PC-9 (cell line): ENCODE data around the gene PRR3. TPM values are rescaled to one million over a fixed set of nuclear protein-coding genes. Genes with fewer than 3 reads are reported as not detected.

Source experiments
- BruUV-seq: library from RNA; stranded (reverse); fragments of 400-500 nt; replicated peaks from 2 replicates; lab custom pipeline; 2021; lab: Mats Ljungman, UMichigan
- CTCF ChIA-PET: fragments of 300-600 bp; sonication (Branson Sonifier 250); formaldehyde crosslinking; loops from one replicate; lab custom pipeline; 2022; ENCODE audit warnings: antibody characterized with exemption; lab: Charles Lee
- POLR2A ChIA-PET: fragments of 300-600 bp; sonication (Branson Sonifier 250); formaldehyde crosslinking; loops from one replicate; lab custom pipeline; 2022; ENCODE audit warnings: antibody characterized with exemption; ENCODE audit not compliant: unreplicated experiment; lab: Charles Lee
- DNase-seq, 2 experiments: peaks; one replicate each; pipeline versions ENCODE4 v3.0.0 to v3.0.0-alpha.2; 2015 to 2022; ENCODE audit warnings: mixed read lengths in 1 of 2
- H2AFZ ChIP-seq: fragments of 200-600 bp; sonication (generic); 2 replicates; pipeline ENCODE4 v1.8.1; 2017; ENCODE audit warnings: antibody characterized with exemption
- H3F3A ChIP-seq: fragments of 200-600 bp; sonication (generic); 2 replicates; pipeline ENCODE4 v1.8.1; 2017; ENCODE audit warnings: antibody characterized with exemption, mild to moderate bottlenecking, low read depth; ENCODE audit not compliant: insufficient read depth
- H3K27ac ChIP-seq: fragments of 200-600 bp; sonication (generic); 2 replicates; pipeline ENCODE4 v1.6.1; 2016; ENCODE audit warnings: mixed run types
- H3K27me3 ChIP-seq: fragments of 200-600 bp; sonication (generic); 2 replicates; pipeline ENCODE4 v1.6.1; 2016; ENCODE audit warnings: low read depth, mixed run types; ENCODE audit not compliant: insufficient read depth
- H3K36me3 ChIP-seq: fragments of 200-600 bp; sonication (generic); 2 replicates; pipeline ENCODE4 v1.6.1; 2016; ENCODE audit warnings: low read depth, mixed run types
- H3K4me1 ChIP-seq: fragments of 200-600 bp; sonication (generic); replicated peaks from 2 replicates; pipeline ENCODE4 v1.6.1; 2016; ENCODE audit warnings: mixed run types; ENCODE audit not compliant: insufficient read depth
- H3K4me2 ChIP-seq: fragments of 200-600 bp; sonication (generic); 2 replicates; pipeline ENCODE4 v1.6.1; 2017; ENCODE audit warnings: mixed run types
- H3K4me3 ChIP-seq: fragments of 200-600 bp; sonication (generic); 2 replicates; pipeline ENCODE4 v1.6.1; 2016; ENCODE audit warnings: mixed run types
- H3K79me2 ChIP-seq: fragments of 200-600 bp; sonication (generic); 2 replicates; pipeline ENCODE4 v1.6.1; 2017; ENCODE audit warnings: low read depth, mixed run types
- H3K9me2 ChIP-seq: fragments of 200-600 bp; sonication (generic); 2 replicates; pipeline ENCODE4 v1.8.1; 2017; ENCODE audit warnings: mild to moderate bottlenecking; ENCODE audit not compliant: insufficient read depth
- H3K9me3 ChIP-seq: fragments of 200-600 bp; sonication (generic); 2 replicates; pipeline ENCODE4 v1.8.1; 2016; ENCODE audit warnings: low read depth; ENCODE audit not compliant: insufficient read depth
- H4K20me1 ChIP-seq: fragments of 200-600 bp; sonication (generic); 2 replicates; pipeline ENCODE4 v1.8.1; 2017; ENCODE audit not compliant: insufficient read depth
- EZH2 ChIP-seq: fragments of 200-600 bp; sonication (generic); IDR thresholded peaks from 2 replicates; pipeline ENCODE4 v1.8.0; 2017; ENCODE audit warnings: antibody characterized with exemption, low read depth
- intact Hi-C: fragments of 100-400 bp; cut with micrococcal nuclease; formaldehyde crosslinking; loops from one replicate; pipeline ENCODE4 v1.10.0; 2022; ENCODE audit not compliant: unreplicated experiment
- microRNA-seq: library from miRNA; unstranded; fragments of <30 nt; microRNA quantifications from one replicate; pipeline ENCODE4 v1.2.0, GENCODE V29; 2021; ENCODE audit warnings: borderline number of aligned reads, borderline replicate concordance
- total RNA-seq: library from RNA; stranded (reverse); gene quantifications from 2 replicates; pipeline ENCODE4 v1.2.3, GENCODE V29; 2021
- TF ChIP-seq, protein P1 (sequence below): fragments of 200-600 bp; sonication (generic); conservative IDR thresholded peaks from 2 replicates; pipeline ENCODE4 v1.6.1; 2017; ENCODE audit warnings: mixed run types, antibody characterized with exemption, mild to moderate bottlenecking, moderate library complexity

Gene PRR3
- total RNA-seq, 1 experiment from 2014 or later = 16.9 TPM

DNA sequence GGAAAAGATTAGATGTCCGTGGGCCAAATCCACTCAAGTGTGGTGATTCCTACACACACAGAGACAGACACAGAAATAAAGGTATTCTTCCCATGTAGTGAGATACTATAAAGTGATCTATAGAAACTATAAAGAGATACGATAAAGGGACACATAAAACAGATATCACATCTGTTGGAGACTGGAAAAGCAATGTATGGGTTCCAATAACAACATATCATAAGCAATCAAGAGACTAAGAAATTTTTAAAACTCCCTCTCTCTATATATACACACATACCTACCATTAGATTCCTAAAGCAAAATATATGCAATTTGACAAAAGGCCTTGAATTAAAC, 54.7 kb downstream of the PRR3 start:
- intact Hi-C loops = no loop called here
- Histone ChIP-seq H3K9me3 (no peaks in the 10 kb centered on the region), H3K79me2 (peaks cover 26% of the 10 kb centered on the region), H3K4me3 (no peak overlapping the region), H3K27me3 (no peaks in the 10 kb centered on the region), H4K20me1 (peaks cover 26% of the 10 kb centered on the region; the same call in 1 of the 2 replicates), H3K9me2 (no peaks in the 10 kb centered on the region), H3K36me3 (peaks cover 32% of the 10 kb centered on the region), H3F3A (peaks cover 69% of the 10 kb centered on the region), H3K4me1 (peaks cover 26% of the 10 kb centered on the region), H3K27ac (no peak overlapping the region), H3K4me2 (no peak overlapping the region), H2AFZ (no peak overlapping the region)
- POLR2A ChIA-PET = interaction anchor here (0.7 kb wide), 4 partner anchors 12 to 277 kb away, joined by 3 to 6 read pairs (median 4); no protein-coding TSS in a partner anchor
- TF ChIP-seq EZH2 = no peak
- TF ChIP-seq, protein P1, sequence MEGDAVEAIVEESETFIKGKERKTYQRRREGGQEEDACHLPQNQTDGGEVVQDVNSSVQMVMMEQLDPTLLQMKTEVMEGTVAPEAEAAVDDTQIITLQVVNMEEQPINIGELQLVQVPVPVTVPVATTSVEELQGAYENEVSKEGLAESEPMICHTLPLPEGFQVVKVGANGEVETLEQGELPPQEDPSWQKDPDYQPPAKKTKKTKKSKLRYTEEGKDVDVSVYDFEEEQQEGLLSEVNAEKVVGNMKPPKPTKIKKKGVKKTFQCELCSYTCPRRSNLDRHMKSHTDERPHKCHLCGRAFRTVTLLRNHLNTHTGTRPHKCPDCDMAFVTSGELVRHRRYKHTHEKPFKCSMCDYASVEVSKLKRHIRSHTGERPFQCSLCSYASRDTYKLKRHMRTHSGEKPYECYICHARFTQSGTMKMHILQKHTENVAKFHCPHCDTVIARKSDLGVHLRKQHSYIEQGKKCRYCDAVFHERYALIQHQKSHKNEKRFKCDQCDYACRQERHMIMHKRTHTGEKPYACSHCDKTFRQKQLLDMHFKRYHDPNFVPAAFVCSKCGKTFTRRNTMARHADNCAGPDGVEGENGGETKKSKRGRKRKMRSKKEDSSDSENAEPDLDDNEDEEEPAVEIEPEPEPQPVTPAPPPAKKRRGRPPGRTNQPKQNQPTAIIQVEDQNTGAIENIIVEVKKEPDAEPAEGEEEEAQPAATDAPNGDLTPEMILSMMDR = no peak
- DNase-seq = no peak
- BruUV-seq = no TSS peak
- CTCF ChIA-PET = interaction anchor here (0.8 to 0.9 kb wide), 2 partner anchors 74 to 130 kb away, joined by 3 to 4 read pairs; no protein-coding TSS in a partner anchor

DNA sequence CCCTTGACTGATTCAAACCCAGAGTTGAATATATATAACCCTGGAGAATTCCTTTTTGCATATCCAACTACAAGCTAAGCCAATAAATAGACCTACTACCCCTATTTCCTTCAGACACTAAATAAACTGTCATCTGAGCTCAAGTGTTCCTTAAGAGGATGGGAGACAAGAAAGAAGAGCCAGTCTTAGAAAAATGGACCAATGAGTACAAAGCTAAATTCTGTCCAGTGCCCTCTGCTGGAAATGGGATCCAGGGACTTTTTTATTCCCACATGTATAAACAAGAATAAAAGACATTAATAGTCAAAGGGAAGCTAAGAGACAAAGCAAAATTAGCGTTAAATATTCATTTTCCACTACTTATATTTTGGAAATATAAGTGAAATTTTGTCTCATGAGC, 55.1 kb downstream of the PRR3 start:
- Histone ChIP-seq H3K27ac (0 out of 2 replicates have a peak overlapping the region, but pooled peaks have one; percentile 86), H3K27me3 (no peaks in the 10 kb centered on the region), H3F3A (peaks cover 67% of the 10 kb centered on the region), H3K9me2 (no peaks in the 10 kb centered on the region), H3K36me3 (peaks cover 31% of the 10 kb centered on the region), H3K4me1 (peaks cover 26% of the 10 kb centered on the region), H2AFZ (no peak overlapping the region), H4K20me1 (peaks cover 26% of the 10 kb centered on the region; the same call in 1 of the 2 replicates), H3K9me3 (no peaks in the 10 kb centered on the region), H3K4me3 (no peak overlapping the region), H3K4me2 (peak overlapping the region; percentile 98), H3K79me2 (peaks cover 28% of the 10 kb centered on the region)
- BruUV-seq = no TSS peak
- TF ChIP-seq EZH2 = no peak
- TF ChIP-seq, protein P1 = no peak; the same call in 1 of the 2 replicates
- ChIA-PET POLR2A (interaction anchor here (0.7 to 1.1 kb wide), 6 partner anchors 12 to 277 kb away, joined by 3 to 6 read pairs (median 4); no protein-coding TSS in a partner anchor), CTCF (interaction anchor here (0.6 to 3.6 kb wide), 4 partner anchors 38 to 130 kb away, joined by 3 to 8 read pairs (median 4); no protein-coding TSS in a partner anchor)
- no peak for DNase-seq
- intact Hi-C loops = no loop called here

DNA sequence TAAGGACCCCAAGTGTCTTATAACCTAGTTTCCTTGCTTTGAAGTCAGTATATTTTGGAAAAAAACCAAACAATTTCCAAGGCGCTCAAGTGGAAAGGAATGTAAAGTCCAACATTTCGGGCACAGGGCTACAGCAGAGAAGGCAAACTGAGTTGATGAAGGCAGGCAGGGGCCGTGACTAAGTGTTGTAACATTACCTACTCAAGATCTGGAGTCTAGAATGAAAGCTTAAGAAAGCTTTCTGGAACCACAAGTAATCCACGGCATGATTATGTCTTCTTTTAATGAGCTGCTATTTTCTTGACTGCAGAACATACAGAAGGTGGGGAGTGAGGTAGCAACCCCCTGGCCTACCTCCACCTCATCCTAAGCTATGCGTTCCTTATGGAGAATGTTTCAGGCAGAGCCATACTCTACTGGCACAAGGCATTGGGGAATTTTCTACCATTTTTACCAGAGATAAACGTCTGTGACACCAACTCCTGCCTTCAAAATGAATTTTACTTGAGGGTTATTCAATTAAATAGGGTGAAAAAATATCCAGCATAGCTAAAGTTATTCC, 55.7 kb downstream of the PRR3 start:
- peaks cover 26% of the 10 kb centered on the region; the same call in 1 of the 2 replicates for H4K20me1 ChIP-seq
- peak in 1 of 2 experiments; percentile 47 for DNase-seq
- H3K4me1 ChIP-seq = peaks cover 26% of the 10 kb centered on the region
- no peak overlapping the region for H3K4me3 ChIP-seq
- ChIA-PET CTCF (interaction anchor here (0.6 to 3.6 kb wide), 5 partner anchors 22 to 131 kb away, joined by 3 to 8 read pairs (median 4); no protein-coding TSS in a partner anchor), POLR2A (interaction anchor here (0.5 to 1.1 kb wide), 8 partner anchors 13 to 481 kb away, joined by 3 to 9 read pairs (median 4); partner anchors contain the start of genes GNL1 and PRR3)
- H3K27ac ChIP-seq = peak overlapping the region; percentile 86; the same call in 1 of the 2 replicates
- H3K4me2 ChIP-seq = peak overlapping the region; percentile 98
- peaks cover 67% of the 10 kb centered on the region for H3F3A ChIP-seq
- BruUV-seq = no TSS peak
- H3K79me2 ChIP-seq = peaks cover 28% of the 10 kb centered on the region
- intact Hi-C loops = no loop called here
- H3K9me3 ChIP-seq = no peaks in the 10 kb centered on the region
- peaks cover 26% of the 10 kb centered on the region for H3K36me3 ChIP-seq
- no peaks in the 10 kb centered on the region for H3K27me3 ChIP-seq
- TF ChIP-seq EZH2 = no peak
- TF ChIP-seq, protein P1 = no peak
- H3K9me2 ChIP-seq = no peaks in the 10 kb centered on the region
- no peak overlapping the region for H2AFZ ChIP-seq

Small RNAs within 50 kb of the gene (microRNA-seq; reads per million reads assigned to microRNA genes)
- gene MIR877 = 230 reads per million, percentile 61 among the genes with 10 or more reads in this experiment

Other genes starting within 250 kb of the PRR3 start
- 12.5 and 14.4 TPM in 2 replicates for gene TRIM39, start 230.4 kb upstream of the PRR3 start, total RNA-seq
- 58.9 and 72.5 TPM in 2 replicates for gene RPP21, start 212.1 kb upstream of the PRR3 start, total RNA-seq
- gene HLA-E, start 67.8 kb upstream of the PRR3 start, total RNA-seq = 125 and 160 TPM in 2 replicates
- gene GNL1, start 806 bp upstream of the PRR3 start, total RNA-seq = 114 and 123 TPM in 2 replicates
- gene ABCF1, start 14.1 kb downstream of the PRR3 start, total RNA-seq = 64.0 and 73.7 TPM in 2 replicates
- 47.6 and 69.5 TPM in 2 replicates for gene PPP1R10, start 59.9 kb downstream of the PRR3 start, total RNA-seq
- 65.2 and 86.8 TPM in 2 replicates for gene MRPS18B, start 60.5 kb downstream of the PRR3 start, total RNA-seq
- gene ATAT1, start 69.6 kb downstream of the PRR3 start, total RNA-seq = 15.1 and 29.4 TPM in 2 replicates
- gene C6orf136, start 89.8 kb downstream of the PRR3 start, total RNA-seq = 21.2 and 33.3 TPM in 2 replicates
- 42.1 and 43.5 TPM in 2 replicates for gene DHX16, start 115.7 kb downstream of the PRR3 start, total RNA-seq
- 56.2 and 68.6 TPM in 2 replicates for gene PPP1R18, start 129.3 kb downstream of the PRR3 start, total RNA-seq
- gene NRM, start 133.7 kb downstream of the PRR3 start, total RNA-seq = 25.8 and 38.3 TPM in 2 replicates
- 72.9 and 81.6 TPM in 2 replicates for gene MDC1, start 160.0 kb downstream of the PRR3 start, total RNA-seq
- gene TUBB, start 163.1 kb downstream of the PRR3 start, total RNA-seq = 697 and 901 TPM in 2 replicates
- gene FLOT1, start 185.4 kb downstream of the PRR3 start, total RNA-seq = 225 and 234 TPM in 2 replicates
- gene IER3, start 187.3 kb downstream of the PRR3 start, total RNA-seq = 107 and 117 TPM in 2 replicates